GM19238 (cell line): ENCODE data around the gene MAD2L2.

Experiments
- DNase-seq: peaks from one replicate; pipeline ENCODE4 v3.0.0; 2011; ENCODE audit warnings: low spot score; ENCODE audit not compliant: insufficient read length

The MAD2L2 gene

GRCh38 chr1:11638121-11638520 is 42.8 kb downstream of the MAD2L2 start:
- no peak for DNase-seq

- no peak for DNase-seq
Observed at GRCh38 chr1:11634365-11635192, 46.4 kb downstream of the MAD2L2 start.

GRCh38 chr1:11629184-11630016 is 51.5 kb downstream of the MAD2L2 start:
- no peak for DNase-seq

- no peak for DNase-seq
Observed at GRCh38 chr1:11628767-11629166, 52.2 kb downstream of the MAD2L2 start.

- no peak for DNase-seq
Observed at GRCh38 chr1:11626551-11626950, 54.4 kb downstream of the MAD2L2 start.
